Nephron (organoid): Measurements from ENCODE around the gene AXIN1.
"Not testable (repeated sequence)": the region's sequence is repeated elsewhere in the genome, so short reads cannot be mapped to it uniquely, and the experiment has no call there.

Experiments
- H3K27ac Mint-ChIP-seq, 3 experiments: 2 replicates each; pipeline ENCODE4 v1.8.0; 2020; ENCODE audit warnings: mixed read lengths in 3 of 3, mild to moderate bottlenecking in 2 of 3, moderate library complexity in 1 of 3
- H3K27me3 Mint-ChIP-seq: 2 replicates; pipeline ENCODE4 v1.8.0; 2021; ENCODE audit warnings: low read depth, mild to moderate bottlenecking, moderate library complexity, mixed read lengths
- H3K36me3 Mint-ChIP-seq: 2 replicates; pipeline ENCODE4 v1.8.0; 2020; ENCODE audit warnings: low read depth, mixed read lengths
- H3K4me1 Mint-ChIP-seq: 2 replicates; pipeline ENCODE4 v1.8.0; 2020; ENCODE audit warnings: mixed read lengths
- H3K4me3 Mint-ChIP-seq, 3 experiments: 2 replicates each; pipeline ENCODE4 v1.8.0; 2020; ENCODE audit warnings: mild to moderate bottlenecking in 3 of 3, mixed read lengths in 3 of 3, moderate library complexity in 2 of 3
- H3K9me3 Mint-ChIP-seq: 2 replicates; pipeline ENCODE4 v1.8.0; 2020; ENCODE audit warnings: mixed read lengths
- TF ChIP-seq, protein P1 (sequence below), 3 experiments: fragments of 200-600 bp; sonication (generic); IDR thresholded peaks; one replicate each; pipeline ENCODE4 v1.5.0; 2021; ENCODE audit warnings: antibody characterized with exemption in 3 of 3; ENCODE audit not compliant: unreplicated experiment in 3 of 3

Gene AXIN1

DNA sequence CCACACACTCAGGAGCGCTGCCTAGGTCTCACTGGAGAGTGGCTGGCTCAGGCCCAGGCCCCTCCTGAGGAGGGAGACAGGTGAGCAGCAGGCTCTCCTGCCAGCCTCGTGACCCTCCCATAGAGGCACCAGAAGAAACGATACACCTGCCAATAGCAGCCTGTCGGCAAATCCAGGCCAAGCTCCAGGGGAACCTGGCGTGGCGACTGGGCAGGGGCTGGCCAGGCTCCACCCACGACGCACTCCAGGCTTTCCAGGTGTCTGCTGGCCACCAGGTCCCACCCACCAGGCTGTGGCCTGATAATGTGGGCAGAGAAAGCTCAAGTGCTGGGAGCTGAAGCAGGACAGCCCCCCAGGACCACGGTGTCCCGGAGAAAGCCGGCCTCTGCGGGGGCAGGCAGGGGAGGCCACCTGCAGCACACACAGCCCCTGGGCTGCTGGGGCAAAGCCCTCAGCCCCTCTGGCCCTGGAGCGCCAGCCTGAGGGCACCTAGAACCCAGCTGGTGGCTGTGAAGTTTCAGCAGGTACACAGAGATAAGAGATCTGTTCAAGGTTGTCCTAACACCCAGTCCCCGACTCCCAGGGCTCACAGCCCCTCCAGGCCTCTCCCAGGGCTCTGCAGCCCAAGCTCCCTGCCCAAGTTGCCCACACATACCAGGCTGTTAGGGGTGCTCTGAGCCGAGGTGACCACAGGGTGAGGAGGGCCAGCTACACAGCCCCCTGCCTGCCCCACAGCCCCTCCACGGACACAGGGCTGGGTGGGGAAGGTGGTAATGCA is 26.8 kb upstream of the AXIN1 start:
- TF ChIP-seq, protein P1, sequence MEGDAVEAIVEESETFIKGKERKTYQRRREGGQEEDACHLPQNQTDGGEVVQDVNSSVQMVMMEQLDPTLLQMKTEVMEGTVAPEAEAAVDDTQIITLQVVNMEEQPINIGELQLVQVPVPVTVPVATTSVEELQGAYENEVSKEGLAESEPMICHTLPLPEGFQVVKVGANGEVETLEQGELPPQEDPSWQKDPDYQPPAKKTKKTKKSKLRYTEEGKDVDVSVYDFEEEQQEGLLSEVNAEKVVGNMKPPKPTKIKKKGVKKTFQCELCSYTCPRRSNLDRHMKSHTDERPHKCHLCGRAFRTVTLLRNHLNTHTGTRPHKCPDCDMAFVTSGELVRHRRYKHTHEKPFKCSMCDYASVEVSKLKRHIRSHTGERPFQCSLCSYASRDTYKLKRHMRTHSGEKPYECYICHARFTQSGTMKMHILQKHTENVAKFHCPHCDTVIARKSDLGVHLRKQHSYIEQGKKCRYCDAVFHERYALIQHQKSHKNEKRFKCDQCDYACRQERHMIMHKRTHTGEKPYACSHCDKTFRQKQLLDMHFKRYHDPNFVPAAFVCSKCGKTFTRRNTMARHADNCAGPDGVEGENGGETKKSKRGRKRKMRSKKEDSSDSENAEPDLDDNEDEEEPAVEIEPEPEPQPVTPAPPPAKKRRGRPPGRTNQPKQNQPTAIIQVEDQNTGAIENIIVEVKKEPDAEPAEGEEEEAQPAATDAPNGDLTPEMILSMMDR (IDR thresholded peaks at IDR 0.05; ENCODE audit: unreplicated experiment in 3 of 3): no peak
- no peaks in the 10 kb centered on the region for H3K36me3 Mint-ChIP-seq
- peaks cover 11% of the 10 kb centered on the region for H3K27me3 Mint-ChIP-seq

DNA sequence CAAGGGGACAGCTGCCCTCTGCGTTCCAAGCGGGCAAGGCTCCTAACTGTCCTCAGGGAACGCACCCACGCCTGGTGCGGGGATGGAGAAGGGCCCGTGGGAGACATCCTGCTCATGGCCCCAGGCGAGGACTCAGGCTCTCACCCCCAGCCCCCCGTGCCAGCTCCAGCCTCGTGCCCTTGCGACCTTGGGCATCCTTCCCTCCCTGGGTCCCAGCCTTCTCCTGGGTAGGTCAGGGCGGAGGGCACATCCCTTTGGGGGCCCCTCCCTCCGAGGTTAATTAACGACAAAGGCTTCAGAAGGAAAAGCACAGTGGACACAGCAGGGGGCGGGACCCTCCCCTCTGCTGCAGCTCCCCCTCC is 26.3 kb upstream of the AXIN1 start:
- H3K27ac Mint-ChIP-seq: no peak overlapping the region
- peak overlapping the region; percentile 46 to 72 (median 64) for H3K4me3 Mint-ChIP-seq
- peaks cover 11% of the 10 kb centered on the region for H3K27me3 Mint-ChIP-seq
- peaks cover 12% of the 10 kb centered on the region for H3K4me1 Mint-ChIP-seq
- H3K36me3 Mint-ChIP-seq: no peaks in the 10 kb centered on the region
- TF ChIP-seq, protein P1 (IDR thresholded peaks at IDR 0.05; ENCODE audit: unreplicated experiment in 3 of 3): no peak
- H3K9me3 Mint-ChIP-seq: no peaks in the 10 kb centered on the region

More for the DNA sequence above, 26.8 kb upstream of the AXIN1 start:
- H3K27ac Mint-ChIP-seq: no peak overlapping the region
- no peaks in the 10 kb centered on the region for H3K9me3 Mint-ChIP-seq
- peak overlapping the region; percentile 77 to 83 (median 83) for H3K4me3 Mint-ChIP-seq
- H3K4me1 Mint-ChIP-seq: peaks cover 12% of the 10 kb centered on the region

DNA sequence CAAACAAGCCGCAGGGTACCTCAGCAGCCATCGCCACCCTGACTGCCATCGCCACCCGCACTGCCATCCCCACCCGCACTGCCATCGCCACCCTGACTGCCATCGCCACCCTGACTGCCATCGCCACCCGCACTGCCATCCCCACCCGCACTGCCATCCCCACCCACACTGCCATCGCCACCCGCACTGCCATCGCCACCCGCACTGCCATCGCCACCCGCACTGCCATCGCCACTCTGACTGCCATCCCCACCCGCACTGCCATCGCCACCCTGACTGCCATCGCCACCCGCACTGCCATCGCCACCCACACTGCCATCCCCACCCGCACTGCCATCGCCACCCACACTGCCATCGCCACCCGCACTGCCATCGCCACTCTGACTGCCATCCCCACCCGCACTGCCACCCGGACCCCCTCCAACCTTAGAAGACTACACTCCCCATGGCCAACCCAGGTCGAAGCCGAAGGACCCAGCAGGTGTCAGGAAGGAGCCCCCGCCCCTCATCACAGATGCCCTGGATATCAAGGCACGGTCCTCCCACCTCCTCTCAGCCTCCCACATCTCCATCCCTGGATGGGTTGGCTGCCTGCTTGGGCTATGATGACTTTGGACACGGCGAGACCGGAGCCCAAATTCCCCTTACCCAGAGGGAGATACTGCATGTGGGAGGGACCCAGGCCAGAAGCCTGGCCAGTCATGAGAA is 25.7 kb upstream of the AXIN1 start:
- peak overlapping the region; percentile 34 to 72 (median 64) for H3K4me3 Mint-ChIP-seq
- not testable (repeated sequence) for H3K36me3 Mint-ChIP-seq, H3K27ac Mint-ChIP-seq, H3K27me3 Mint-ChIP-seq, H3K9me3 Mint-ChIP-seq, H3K4me1 Mint-ChIP-seq

DNA sequence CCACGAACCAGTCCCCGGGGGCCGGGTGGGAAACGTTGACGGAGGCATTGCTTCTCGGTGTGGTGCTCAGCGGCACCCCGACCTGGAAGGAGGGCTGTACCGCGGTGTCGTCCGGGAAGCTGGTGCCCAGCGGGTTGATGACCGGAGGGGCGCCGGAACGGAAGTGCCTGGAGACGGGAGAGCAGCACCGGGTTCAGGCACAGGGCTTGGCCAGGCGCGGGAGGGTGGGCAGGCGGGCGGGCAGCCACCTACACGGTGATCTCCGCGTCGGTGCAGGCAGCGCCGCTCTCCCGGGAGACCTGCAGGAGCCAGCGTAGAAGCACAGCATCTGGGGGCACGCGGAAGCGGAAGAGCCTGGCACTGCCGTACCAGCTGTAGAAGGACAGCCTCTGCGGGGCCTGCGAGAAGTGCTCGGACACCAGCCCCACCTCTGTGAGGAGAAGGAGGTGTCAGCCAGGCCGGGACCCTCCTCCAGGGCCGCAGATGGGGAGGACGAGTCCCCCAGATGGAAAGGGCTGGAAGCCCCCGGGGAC is 25.0 kb upstream of the AXIN1 start:
- TF ChIP-seq, protein P1 (IDR thresholded peaks at IDR 0.05; ENCODE audit: unreplicated experiment in 3 of 3): no peak
- H3K27ac Mint-ChIP-seq: no peak overlapping the region
- H3K4me1 Mint-ChIP-seq: peaks cover 2% of the 10 kb centered on the region
- no peak overlapping the region for H3K4me3 Mint-ChIP-seq
- H3K27me3 Mint-ChIP-seq: peaks cover under 1% of the 10 kb centered on the region
- no peaks in the 10 kb centered on the region for H3K9me3 Mint-ChIP-seq
- peaks cover 4% of the 10 kb centered on the region for H3K36me3 Mint-ChIP-seq

DNA sequence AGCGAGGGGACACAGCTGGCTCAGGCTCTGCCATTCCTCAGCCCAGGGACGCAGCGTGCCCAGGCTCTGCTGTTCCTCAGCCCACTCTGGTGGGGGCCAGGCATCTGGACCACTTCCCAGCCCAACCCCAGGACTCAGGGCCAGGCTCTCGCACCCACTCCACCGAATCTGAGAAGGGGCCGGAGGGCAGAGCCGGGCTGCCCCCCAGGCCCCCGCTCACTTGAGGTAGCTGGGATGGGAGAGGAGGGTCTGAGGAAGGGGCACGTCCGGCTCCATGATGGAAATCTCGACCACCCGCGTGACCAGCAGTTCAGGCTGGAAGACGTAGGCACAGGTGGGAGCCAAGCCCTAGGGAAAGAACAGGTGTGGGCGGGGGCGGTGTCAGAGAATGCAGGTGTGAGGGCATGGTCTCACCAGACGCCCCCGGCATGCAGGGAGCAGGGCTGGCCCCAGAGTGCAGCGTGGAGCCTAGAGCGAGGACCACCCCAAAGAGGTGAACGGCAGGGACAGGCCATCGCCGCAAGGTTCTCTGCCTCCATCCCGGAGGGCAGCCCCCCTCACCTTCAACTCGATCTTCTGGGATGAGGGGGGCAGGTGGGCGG is 24.4 kb upstream of the AXIN1 start:
- H3K27ac Mint-ChIP-seq: no peak overlapping the region
- no peaks in the 10 kb centered on the region for H3K9me3 Mint-ChIP-seq
- no peaks in the 10 kb centered on the region for H3K27me3 Mint-ChIP-seq
- TF ChIP-seq, protein P1 (IDR thresholded peaks at IDR 0.05; ENCODE audit: unreplicated experiment in 3 of 3): no peak
- H3K36me3 Mint-ChIP-seq: peaks cover 4% of the 10 kb centered on the region
- H3K4me1 Mint-ChIP-seq: peaks cover under 1% of the 10 kb centered on the region
- H3K4me3 Mint-ChIP-seq: no peak overlapping the region
